Thyroid gland (tissue), 4 donors: ENCODE measurements around the gene COPS9. TPM values are rescaled to one million over a fixed set of nuclear protein-coding genes. Genes with fewer than 3 reads are reported as not detected.

ENCODE experiments used
- DNase-seq, 2 donors: peaks; one replicate each; pipeline ENCODE4 v3.0.0-alpha.2; 2019
- H3K27ac ChIP-seq, 3 donors: fragments of 200-600 bp; sonication (generic); 1 replicate in 2 of 3; 2 replicates in 1 of 3; pipeline ENCODE4 v1.5.1; 2016 to 2019; ENCODE audit warnings: mild to moderate bottlenecking in 1 of 3, moderate library complexity in 1 of 3
- H3K27me3 ChIP-seq: fragments of 200-600 bp; sonication (generic); one replicate; pipeline ENCODE4 v1.5.1; 2019
- H3K36me3 ChIP-seq, 2 donors: fragments of 200-600 bp; sonication (generic); one replicate each; pipeline ENCODE4 v1.5.1; 2016 to 2019
- H3K4me1 ChIP-seq, 2 donors: fragments of 200-600 bp; sonication (generic); one replicate each; pipeline ENCODE4 v1.5.1; 2017 to 2019
- H3K4me3 ChIP-seq, 3 donors: fragments of 200-600 bp; sonication (generic); replicated peaks in 1 of 3; 1 replicate in 2 of 3; 2 replicates in 1 of 3; pipeline ENCODE4 v1.5.1; 2016; ENCODE audit warnings: mild to moderate bottlenecking in 1 of 3
- H3K9me3 ChIP-seq: fragments of 200-600 bp; sonication (generic); one replicate; pipeline ENCODE4 v1.5.1; 2017
- POLR2A ChIP-seq, 2 donors: fragments of 450-650 bp; IDR thresholded peaks; one replicate each; pipeline ENCODE4 v1.6.1; 2017; ENCODE audit warnings: antibody characterized with exemption in 2 of 2, mild to moderate bottlenecking in 2 of 2, moderate library complexity in 1 of 2
- WGBS, 2 donors: methylation state at CpG; one replicate each; pipeline ENCODE4 v1.1.5; 2017; 5-methylcytosine and 5-hydroxymethylcytosine counted together
- intact Hi-C: fragments of 100-400 bp; cut with DNase I; formaldehyde crosslinking; loops from one replicate; pipeline ENCODE4 v1.15.1; 2023
- total RNA-seq, 4 donors: library from RNA; depleted of rRNA; stranded (reverse); fragments of >200 nt; gene quantifications; one replicate each; pipeline ENCODE4 v1.2.3, GENCODE V29; 2016
- TF ChIP-seq, protein P1 (sequence below), 6 experiments: fragments of 200-600 bp in 3 of 6; fragments of 450-650 bp in 3 of 6; sonication (generic) in 3 of 6; IDR thresholded peaks; one replicate each; pipeline ENCODE4 v1.5.1; 2016 to 2019; ENCODE audit warnings: antibody characterized with exemption in 6 of 6, mild to moderate bottlenecking in 2 of 6, inconsistent platforms in 1 of 6, moderate library complexity in 1 of 6

COPS9 gene
- total RNA-seq, 4 donors from 2014 or later: 63.6 to 965 (median 239) TPM

DNA sequence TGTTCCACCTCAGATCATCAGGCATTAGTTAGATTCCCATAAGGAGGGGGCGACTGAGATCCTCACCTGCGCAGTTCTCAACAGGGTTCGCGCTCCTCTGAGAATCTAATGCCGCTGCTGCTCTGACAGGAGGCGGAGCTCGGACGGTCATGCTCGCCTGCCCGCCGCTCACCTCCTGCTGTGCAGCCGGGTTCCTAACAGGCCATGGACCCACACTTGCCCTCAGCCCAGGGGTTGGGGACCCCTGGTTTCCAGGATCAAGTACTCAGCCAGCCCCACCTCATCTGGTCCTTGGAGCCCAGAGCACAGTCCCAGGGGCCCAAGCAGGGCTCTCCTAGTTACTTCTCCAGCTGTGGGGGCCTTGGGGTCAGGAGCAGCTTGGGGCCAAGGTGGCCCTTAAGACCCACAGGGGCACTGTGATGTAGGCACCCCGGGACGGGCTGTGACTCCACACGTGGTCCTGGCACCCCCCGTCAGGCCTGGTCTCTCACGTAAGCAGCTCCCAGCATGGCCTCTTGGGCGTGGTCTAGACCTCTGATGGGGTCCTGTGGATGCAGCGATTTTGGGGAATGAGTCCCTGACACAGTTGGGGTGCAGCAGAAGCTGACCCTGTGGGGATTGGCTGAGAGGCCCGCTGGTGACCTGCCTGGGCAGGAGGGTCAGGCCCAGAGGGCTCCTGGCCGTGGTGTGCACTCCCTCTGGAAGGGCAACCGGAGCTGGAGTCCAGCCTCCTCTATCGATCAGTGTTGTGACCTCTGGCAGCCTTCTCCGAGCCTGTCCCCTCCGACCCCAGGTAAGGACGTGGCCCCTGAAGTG is 32.6 kb upstream of the COPS9 start:
- intact Hi-C loops: no loop called here
- Histone ChIP-seq H3K27ac (no peak overlapping the region), H3K9me3 (no peaks in the 10 kb centered on the region), H3K27me3 (no peaks in the 10 kb centered on the region), H3K4me1 (no peaks in the 10 kb centered on the region), H3K4me3 (no peak overlapping the region), H3K36me3 (no peaks in the 10 kb centered on the region)
- 89 to 95% methylated on average over 20 to 25 of the region's 26 CpGs for WGBS, 2 donors
- no peak for TF ChIP-seq POLR2A (IDR thresholded peaks at IDR 0.05)
- TF ChIP-seq, protein P1, sequence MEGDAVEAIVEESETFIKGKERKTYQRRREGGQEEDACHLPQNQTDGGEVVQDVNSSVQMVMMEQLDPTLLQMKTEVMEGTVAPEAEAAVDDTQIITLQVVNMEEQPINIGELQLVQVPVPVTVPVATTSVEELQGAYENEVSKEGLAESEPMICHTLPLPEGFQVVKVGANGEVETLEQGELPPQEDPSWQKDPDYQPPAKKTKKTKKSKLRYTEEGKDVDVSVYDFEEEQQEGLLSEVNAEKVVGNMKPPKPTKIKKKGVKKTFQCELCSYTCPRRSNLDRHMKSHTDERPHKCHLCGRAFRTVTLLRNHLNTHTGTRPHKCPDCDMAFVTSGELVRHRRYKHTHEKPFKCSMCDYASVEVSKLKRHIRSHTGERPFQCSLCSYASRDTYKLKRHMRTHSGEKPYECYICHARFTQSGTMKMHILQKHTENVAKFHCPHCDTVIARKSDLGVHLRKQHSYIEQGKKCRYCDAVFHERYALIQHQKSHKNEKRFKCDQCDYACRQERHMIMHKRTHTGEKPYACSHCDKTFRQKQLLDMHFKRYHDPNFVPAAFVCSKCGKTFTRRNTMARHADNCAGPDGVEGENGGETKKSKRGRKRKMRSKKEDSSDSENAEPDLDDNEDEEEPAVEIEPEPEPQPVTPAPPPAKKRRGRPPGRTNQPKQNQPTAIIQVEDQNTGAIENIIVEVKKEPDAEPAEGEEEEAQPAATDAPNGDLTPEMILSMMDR (IDR thresholded peaks at IDR 0.05): no peak
- DNase-seq: no peak

DNA sequence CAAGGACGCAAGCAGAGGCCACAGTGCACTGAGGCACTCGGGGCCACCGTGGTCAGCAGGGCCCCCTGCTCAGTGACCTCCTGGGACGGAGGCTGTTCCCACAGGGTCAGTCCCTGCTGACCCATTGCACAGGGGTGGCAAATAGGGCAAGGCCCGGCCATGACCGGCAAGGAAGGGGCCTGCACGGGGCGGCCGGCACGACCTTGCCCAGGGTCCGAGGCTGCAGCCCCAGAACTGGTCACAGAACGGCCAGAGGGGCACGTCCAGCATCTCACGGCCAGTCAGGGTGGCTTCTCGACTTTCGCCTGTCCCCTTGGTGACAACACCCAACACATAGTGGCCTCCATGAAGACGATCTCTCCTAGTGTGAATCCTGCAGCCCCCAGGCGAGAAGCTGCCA is 31.9 kb upstream of the COPS9 start:
- TF ChIP-seq POLR2A (IDR thresholded peaks at IDR 0.05): no peak
- TF ChIP-seq, protein P1 (IDR thresholded peaks at IDR 0.05): no peak
- WGBS, 2 donors: 92 to 94% methylated on average over 10 to 12 of the region's 18 CpGs
- no peak overlapping the region for H3K4me3 ChIP-seq
- no peaks in the 10 kb centered on the region for H3K4me1 ChIP-seq
- H3K36me3 ChIP-seq: no peaks in the 10 kb centered on the region
- DNase-seq: no peak
- intact Hi-C loops: no loop called here
- no peaks in the 10 kb centered on the region for H3K9me3 ChIP-seq
- no peaks in the 10 kb centered on the region for H3K27me3 ChIP-seq
- H3K27ac ChIP-seq: no peak overlapping the region

DNA sequence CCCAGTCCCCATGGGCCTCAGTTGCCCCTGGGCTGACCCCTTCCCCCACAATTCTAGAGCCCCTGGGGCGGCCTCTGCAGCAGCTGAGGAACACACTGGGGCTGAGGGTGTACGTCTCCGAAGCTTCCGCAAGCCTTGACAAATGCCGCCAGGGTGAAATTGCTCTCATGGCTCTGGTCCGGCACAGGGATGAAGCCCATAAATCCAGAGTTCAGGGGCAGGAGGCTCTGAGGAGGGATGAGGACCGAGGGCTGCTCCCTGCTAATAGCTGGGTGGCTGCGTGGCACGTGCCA is 31.4 kb upstream of the COPS9 start:
- H3K27me3 ChIP-seq: no peaks in the 10 kb centered on the region
- no peaks in the 10 kb centered on the region for H3K4me1 ChIP-seq
- intact Hi-C loops: no loop called here
- DNase-seq: no peak
- H3K27ac ChIP-seq: no peak overlapping the region
- H3K4me3 ChIP-seq: no peak overlapping the region
- 84 to 98% methylated on average over 6 to 7 of the region's 9 CpGs for whole genome bisulfite sequencing, 2 donors
- no peaks in the 10 kb centered on the region for H3K36me3 ChIP-seq
- TF ChIP-seq, protein P1 (IDR thresholded peaks at IDR 0.05): no peak
- no peak for TF ChIP-seq POLR2A (IDR thresholded peaks at IDR 0.05)
- no peaks in the 10 kb centered on the region for H3K9me3 ChIP-seq

DNA sequence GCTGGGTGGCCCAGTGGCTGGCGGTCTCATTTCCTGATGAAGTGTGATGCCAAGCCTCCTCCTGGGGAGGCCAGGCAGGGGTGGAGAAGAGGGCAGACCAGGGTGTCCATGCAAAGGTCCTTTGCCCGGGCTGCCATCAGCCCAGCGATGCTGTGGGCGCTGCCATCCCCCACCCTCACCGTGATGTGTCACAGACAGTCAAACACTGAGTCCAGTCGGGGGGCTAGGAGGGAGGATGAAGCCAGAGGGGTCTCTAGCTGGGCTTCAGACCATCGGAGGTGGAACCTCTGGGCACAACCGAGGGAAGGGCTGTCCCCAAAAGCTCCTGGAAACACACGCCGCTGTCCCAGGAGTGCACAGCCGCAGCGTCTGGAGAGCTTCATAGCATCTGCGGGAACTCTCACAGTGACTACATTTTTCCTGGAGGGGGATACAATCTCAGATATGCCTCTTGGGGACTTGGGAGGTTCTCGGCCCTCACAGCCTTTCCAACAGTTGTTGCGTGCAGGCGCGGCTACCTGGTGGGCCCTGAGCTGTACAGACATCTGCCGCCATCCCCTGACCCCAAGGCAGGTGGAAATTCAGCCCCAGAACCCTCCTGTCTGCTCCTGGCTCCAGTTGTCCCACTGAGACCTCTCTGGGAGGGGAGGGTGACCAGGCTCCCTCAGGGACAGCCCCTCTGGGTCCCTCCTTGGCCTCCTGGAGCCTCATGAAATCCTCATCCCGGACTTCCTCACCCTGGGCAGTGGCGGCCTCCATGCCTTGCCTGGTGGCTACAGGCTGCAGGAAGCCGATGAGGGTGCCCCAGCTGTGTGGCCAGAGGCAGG is 30.9 kb upstream of the COPS9 start:
- no peak for DNase-seq
- no peak overlapping the region for H3K27ac ChIP-seq
- no peak for TF ChIP-seq POLR2A (IDR thresholded peaks at IDR 0.05)
- TF ChIP-seq, protein P1 (IDR thresholded peaks at IDR 0.05): no peak
- no peaks in the 10 kb centered on the region for H3K27me3 ChIP-seq
- H3K4me1 ChIP-seq: no peaks in the 10 kb centered on the region
- intact Hi-C loops: no loop called here
- no peaks in the 10 kb centered on the region for H3K9me3 ChIP-seq
- 85 to 93% methylated on average over 17 to 20 of the region's 21 CpGs for WGBS, 2 donors
- no peaks in the 10 kb centered on the region for H3K36me3 ChIP-seq
- H3K4me3 ChIP-seq: no peak overlapping the region

DNA sequence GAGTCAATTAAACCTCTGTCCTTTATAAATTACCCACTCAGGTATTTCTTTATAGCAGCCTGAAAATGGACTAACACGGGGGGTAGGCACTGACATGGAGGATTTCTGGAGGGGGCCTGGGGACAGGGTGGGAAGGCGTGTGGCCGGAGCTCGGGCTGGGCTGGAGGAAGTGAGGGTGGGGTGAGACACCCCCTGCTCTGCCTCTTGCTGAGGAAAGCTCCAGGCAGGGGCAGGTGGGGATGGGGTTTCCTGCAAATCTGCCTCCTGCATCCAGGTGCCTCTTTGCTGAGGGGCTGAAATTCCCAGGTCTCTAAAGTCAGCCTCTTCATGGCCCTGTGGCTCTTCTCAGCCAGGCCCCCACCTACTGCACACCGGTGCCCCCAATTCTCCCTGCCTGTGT is 30.1 kb upstream of the COPS9 start:
- no peak for DNase-seq
- H3K9me3 ChIP-seq: no peaks in the 10 kb centered on the region
- H3K27ac ChIP-seq: no peak overlapping the region
- H3K36me3 ChIP-seq: no peaks in the 10 kb centered on the region
- TF ChIP-seq, protein P1 (IDR thresholded peaks at IDR 0.05): no peak
- TF ChIP-seq POLR2A (IDR thresholded peaks at IDR 0.05): no peak
- intact Hi-C loops: no loop called here
- no peak overlapping the region for H3K4me3 ChIP-seq
- 82% methylated on average over 5 of the region's 5 CpGs for WGBS, 2 donors
- H3K4me1 ChIP-seq: no peaks in the 10 kb centered on the region
- no peaks in the 10 kb centered on the region for H3K27me3 ChIP-seq
